GM19099 (cell line): ENCODE results near the gene LGALS9.

Experiments used
- POLR2A ChIP-seq: IDR thresholded peaks from 3 replicates; pipeline ENCODE4 v1.6.1; 2011; ENCODE audit warnings: low read depth; ENCODE audit not compliant: insufficient read length; ENCODE audit errors: extremely low read depth

LGALS9 gene

DNA sequence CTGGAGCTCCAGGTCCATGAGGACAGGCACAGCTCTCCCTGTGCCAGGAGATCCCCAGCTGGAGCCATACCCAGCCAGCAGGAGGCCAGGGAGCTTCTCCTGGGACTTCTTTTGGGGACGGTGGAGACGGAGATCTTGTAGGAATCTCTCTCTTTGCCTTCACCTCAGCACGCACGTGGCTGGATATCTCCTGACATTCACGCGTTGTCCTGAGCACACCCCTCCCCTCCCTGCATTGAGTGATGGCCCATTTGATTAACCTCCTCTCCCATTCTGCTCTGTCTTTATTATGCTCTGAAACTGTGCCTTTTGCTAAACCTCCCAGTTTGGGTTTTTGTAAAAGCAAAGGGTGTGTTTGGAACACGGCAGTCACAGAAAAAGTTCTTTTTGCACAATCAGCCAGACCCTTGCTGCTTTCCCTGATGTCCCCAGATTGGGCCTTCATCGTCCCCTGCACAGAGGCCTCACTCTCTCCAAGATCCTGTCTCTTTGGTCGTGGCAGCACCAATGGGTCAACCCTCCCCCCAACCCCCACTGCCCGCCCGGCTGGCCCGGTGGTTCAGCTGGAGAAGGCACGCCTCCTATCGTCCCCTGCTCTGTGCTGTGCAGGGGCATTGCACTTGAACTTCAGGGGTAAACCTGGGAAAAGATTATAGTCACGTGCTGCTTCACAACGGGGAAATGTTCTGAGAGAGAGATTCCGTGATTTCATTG lies 32.5 kb upstream of the LGALS9 start:
- no peak for TF ChIP-seq POLR2A

- TF ChIP-seq POLR2A = no peak
Observed at GRCh38 chr17:27600471-27600870, 30.5 kb upstream of the LGALS9 start.

- no peak for TF ChIP-seq POLR2A
Observed at GRCh38 chr17:27601069-27601974, 29.7 kb upstream of the LGALS9 start.

- no peak for TF ChIP-seq POLR2A
Observed at GRCh38 chr17:27601975-27602302, 29.0 kb upstream of the LGALS9 start.

- TF ChIP-seq POLR2A = no peak
Observed at GRCh38 chr17:27602721-27603420, 28.1 kb upstream of the LGALS9 start.

- no peak for TF ChIP-seq POLR2A
Observed at GRCh38 chr17:27603421-27603770, 27.6 kb upstream of the LGALS9 start.

DNA sequence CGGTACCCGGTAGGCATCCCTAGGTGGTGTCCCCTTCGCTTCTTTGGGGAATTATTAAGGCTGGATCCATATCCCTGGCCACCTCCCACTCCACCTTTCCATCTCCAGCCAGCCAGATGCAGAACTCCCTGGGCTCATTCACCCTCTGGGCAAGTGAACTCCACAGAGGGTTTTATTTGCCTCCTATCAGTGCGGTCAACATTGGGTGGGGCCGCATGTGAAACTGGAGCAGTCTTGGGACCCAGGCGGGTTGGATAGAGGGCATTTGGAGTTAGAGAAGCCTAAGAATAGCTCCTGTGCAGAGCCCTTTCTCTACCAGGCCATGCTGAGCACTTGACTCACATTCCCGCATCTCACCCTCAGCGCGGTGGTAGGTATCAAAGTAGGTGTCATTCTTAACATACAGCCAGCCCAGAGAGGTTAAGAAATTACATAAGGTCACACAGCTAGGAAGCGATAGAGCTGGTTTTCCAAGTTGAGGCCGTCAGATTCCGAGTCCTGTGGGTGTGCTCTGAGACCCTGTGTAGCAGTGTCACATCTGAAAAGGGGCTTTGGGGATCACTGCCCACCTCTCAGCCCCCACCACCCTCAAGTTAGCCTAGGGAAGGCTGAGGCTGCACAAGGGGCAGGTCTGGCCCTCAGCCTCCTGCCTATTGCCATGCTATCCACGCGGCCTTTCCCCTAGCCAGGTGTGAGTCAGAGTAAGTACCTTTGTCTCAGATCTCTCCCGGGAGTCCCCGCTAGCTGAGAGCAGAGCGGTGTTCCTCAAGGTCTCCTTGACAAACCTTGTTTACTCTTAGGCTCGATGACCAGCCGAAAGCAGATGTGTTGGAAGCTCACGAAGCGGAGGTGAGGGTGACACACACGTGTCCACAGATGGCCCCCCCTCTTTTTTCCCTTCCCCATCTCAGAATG lies 26.9 kb upstream of the LGALS9 start:
- TF ChIP-seq POLR2A = no peak

DNA sequence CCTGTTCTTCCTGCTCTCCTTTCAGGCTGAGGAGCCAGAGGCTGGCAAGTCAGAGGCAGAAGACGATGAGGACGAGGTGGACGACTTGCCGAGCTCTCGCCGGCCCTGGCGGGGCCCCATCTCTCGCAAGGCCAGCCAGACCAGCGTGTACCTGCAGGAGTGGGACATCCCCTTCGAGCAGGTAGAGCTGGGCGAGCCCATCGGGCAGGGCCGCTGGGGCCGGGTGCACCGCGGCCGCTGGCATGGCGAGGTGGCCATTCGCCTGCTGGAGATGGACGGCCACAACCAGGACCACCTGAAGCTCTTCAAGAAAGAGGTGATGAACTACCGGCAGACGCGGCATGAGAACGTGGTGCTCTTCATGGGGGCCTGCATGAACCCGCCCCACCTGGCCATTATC lies 25.6 kb upstream of the LGALS9 start:
- TF ChIP-seq POLR2A = no peak

- TF ChIP-seq POLR2A = no peak
Observed at GRCh38 chr17:27607521-27608091, 23.4 kb upstream of the LGALS9 start.

DNA sequence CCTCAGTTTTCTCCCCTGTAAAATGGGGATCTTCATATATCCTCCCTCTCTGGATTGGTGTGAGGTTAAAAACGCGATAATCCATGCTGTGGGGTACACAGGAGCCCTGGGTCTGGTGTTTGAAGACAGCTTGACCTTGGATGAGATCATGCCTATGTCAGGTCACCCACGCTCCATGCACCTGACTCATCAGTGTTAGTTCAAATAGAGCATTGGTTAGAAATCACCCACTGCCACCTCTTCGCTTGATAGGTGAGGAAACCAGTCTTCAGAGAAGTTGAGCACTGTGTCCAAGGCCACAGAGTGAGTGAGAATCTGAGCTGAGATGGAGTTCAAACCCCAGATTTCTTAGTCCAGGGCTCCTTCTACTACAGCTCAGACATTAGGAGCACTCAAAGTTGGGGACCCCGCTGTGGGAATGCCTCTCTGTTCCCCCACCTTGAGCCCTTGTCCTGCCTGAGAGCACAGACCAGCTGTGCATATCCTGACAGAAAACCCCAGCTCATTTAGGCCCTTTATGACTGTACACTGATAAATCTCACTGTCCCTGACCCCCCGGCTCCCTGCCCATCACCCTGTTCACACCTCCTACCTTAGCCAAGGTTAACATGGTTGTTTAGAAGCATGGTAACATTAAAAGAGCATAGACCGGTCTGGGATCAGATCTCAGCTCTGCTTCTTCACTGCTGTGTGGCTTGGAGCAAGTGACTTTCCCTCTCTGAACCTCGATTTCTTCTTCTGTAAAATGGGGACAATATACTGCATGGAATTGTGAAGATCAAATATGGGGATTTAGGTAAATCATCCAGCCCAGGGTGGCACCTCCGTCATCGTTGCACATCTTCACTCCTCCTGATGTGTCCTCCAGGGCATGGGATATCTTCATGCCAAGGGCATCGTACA lies 22.4 kb upstream of the LGALS9 start:
- no peak for TF ChIP-seq POLR2A

- no peak for TF ChIP-seq POLR2A
Observed at GRCh38 chr17:27609611-27610303, 21.2 kb upstream of the LGALS9 start.

DNA sequence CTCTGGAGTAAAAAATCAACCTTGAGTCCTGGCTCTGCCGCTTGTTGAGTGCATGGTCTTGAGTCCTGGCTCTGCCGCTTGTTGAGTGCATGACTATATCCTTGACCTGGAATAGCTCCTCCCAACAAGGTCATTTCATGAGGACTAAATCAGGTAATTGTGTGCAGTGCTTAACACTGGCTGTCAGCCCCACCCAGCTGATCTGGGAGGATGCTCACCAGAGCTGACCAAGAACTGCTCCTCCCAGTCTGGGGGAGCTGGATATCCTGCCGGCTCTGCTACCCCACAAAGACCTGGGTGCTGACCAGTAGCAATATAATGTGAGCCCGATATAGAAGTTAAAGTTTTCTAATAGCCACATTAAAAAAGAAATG lies 20.7 kb upstream of the LGALS9 start:
- no peak for TF ChIP-seq POLR2A
